ENCODE results near the gene UTP18. TPM values are rescaled to one million over a fixed set of nuclear protein-coding genes. Genes with fewer than 3 reads are reported as not detected.
A peak's percentile ranks its signal among the peaks of the same experiment; 100 is the strongest.

UTP18 gene
- total RNA-seq, 1 donor from 2014 or later = 6.8 TPM

DNA sequence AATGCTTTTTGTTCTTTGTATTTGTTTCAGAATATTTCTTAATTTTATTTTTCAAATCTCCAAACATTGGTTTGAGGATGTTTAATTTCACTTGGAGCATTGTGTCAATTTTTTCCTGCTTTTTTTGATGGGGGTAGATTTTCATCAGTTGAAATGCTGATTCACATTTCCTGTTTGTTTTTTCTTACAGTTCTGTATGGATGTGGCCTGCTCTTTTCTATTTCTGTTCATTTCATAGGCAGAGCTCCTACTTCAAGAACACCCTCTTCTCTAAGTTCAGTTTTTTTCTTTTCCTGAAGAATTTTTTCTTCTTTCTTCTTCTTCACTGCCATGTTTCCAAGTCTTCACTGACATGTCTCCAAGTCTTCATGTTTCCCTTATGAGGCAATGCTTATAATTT lies 9.3 kb upstream of the UTP18 start:
- H3K27ac ChIP-seq (replicated peaks) = no peak overlapping the region
- DNase-seq = no peak
- H3K27me3 ChIP-seq (ENCODE audit: low read depth) = no peaks in the 10 kb centered on the region
- TF ChIP-seq, protein P1, sequence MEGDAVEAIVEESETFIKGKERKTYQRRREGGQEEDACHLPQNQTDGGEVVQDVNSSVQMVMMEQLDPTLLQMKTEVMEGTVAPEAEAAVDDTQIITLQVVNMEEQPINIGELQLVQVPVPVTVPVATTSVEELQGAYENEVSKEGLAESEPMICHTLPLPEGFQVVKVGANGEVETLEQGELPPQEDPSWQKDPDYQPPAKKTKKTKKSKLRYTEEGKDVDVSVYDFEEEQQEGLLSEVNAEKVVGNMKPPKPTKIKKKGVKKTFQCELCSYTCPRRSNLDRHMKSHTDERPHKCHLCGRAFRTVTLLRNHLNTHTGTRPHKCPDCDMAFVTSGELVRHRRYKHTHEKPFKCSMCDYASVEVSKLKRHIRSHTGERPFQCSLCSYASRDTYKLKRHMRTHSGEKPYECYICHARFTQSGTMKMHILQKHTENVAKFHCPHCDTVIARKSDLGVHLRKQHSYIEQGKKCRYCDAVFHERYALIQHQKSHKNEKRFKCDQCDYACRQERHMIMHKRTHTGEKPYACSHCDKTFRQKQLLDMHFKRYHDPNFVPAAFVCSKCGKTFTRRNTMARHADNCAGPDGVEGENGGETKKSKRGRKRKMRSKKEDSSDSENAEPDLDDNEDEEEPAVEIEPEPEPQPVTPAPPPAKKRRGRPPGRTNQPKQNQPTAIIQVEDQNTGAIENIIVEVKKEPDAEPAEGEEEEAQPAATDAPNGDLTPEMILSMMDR (IDR thresholded peaks at IDR 0.05; ENCODE audit: borderline replicate concordance) = no peak
- intact Hi-C loops (cut with micrococcal nuclease) = no loop called here
- peaks cover 32% of the 10 kb centered on the region for H3K36me3 ChIP-seq
- H3K4me1 ChIP-seq = peaks cover 16% of the 10 kb centered on the region
- H3K9me3 ChIP-seq (replicated peaks) = no peaks in the 10 kb centered on the region
- no peak overlapping the region for H3K4me3 ChIP-seq

DNA sequence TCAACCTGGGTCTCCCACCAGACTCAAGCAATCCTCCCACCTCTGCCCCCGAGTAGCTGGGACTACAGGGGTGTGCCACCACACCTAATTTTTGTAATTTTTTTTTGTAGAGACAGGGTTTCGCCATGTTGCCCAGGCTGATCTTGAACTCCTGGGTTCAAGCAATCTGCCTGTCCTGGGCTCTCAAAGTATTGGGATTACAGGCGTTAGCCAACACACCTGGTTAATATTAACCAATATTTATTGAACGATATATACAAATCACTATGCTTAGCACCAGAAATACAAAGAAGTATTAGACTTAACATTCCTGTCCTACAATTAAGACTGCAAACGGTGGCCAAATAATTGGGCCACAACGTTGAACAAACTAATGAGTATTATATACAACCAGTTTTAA lies 4.7 kb upstream of the UTP18 start:
- Histone ChIP-seq H3K4me3 (no peak overlapping the region), H3K36me3 (peaks cover 34% of the 10 kb centered on the region), H3K4me1 (peaks cover 57% of the 10 kb centered on the region), H3K9me3 (replicated peaks) (no peaks in the 10 kb centered on the region), H3K27ac (replicated peaks) (no peak overlapping the region), H3K27me3 (ENCODE audit: low read depth) (no peaks in the 10 kb centered on the region)
- intact Hi-C loops (cut with micrococcal nuclease) = no loop called here
- DNase-seq = no peak
- TF ChIP-seq, protein P1 (IDR thresholded peaks at IDR 0.05; ENCODE audit: borderline replicate concordance) = no peak

DNA sequence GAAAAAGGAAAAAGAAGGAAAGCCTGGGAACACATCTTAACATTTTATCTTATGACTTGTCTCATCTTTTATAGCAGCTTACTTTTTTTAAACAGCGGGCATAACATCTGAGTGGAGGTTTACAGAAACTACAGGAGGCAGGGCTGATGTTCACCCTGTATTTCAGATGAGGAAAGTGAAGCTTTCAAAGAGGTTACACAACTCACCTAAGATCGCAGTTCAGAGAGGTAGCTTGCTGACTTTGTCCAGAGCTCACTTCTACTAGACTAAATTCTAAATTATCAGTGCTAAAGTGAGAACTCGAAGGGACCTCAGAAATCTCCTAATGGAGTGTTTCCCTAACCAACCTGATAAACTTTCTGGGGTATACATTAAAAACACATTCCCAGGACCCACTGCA lies 4.2 kb upstream of the UTP18 start:
- no peaks in the 10 kb centered on the region for H3K9me3 ChIP-seq (replicated peaks)
- H3K36me3 ChIP-seq = peaks cover 31% of the 10 kb centered on the region
- H3K4me3 ChIP-seq = no peak overlapping the region
- H3K4me1 ChIP-seq = peaks cover 62% of the 10 kb centered on the region
- TF ChIP-seq, protein P1 (IDR thresholded peaks at IDR 0.05; ENCODE audit: borderline replicate concordance) = no peak
- intact Hi-C loops (cut with micrococcal nuclease) = no loop called here
- DNase-seq = no peak
- no peak overlapping the region for H3K27ac ChIP-seq (replicated peaks)
- H3K27me3 ChIP-seq (ENCODE audit: low read depth) = no peaks in the 10 kb centered on the region

- H3K4me3 ChIP-seq = no peak overlapping the region
- no peaks in the 10 kb centered on the region for H3K9me3 ChIP-seq (replicated peaks)
- H3K36me3 ChIP-seq = peaks cover 19% of the 10 kb centered on the region
- intact Hi-C loops (cut with micrococcal nuclease) = no loop called here
- H3K4me1 ChIP-seq = peaks cover 75% of the 10 kb centered on the region
- no peak for DNase-seq
- H3K27ac ChIP-seq (replicated peaks) = no peak overlapping the region
- no peaks in the 10 kb centered on the region for H3K27me3 ChIP-seq (ENCODE audit: low read depth)
- TF ChIP-seq, protein P1 (IDR thresholded peaks at IDR 0.05; ENCODE audit: borderline replicate concordance) = no peak
These were observed 2.9 kb upstream of the UTP18 start for GRCh38 chr17:51257150-51258081.

- intact Hi-C loops (cut with micrococcal nuclease) = no loop called here
- TF ChIP-seq, protein P1 (IDR thresholded peaks at IDR 0.05; ENCODE audit: borderline replicate concordance) = no peak
- H3K27ac ChIP-seq (replicated peaks) = peak overlapping the region; percentile 98
- peak overlapping the region; percentile 88 for H3K4me3 ChIP-seq
- H3K4me1 ChIP-seq = peaks cover 86% of the 10 kb centered on the region
- H3K9me3 ChIP-seq (replicated peaks) = no peaks in the 10 kb centered on the region
- peaks cover 23% of the 10 kb centered on the region for H3K36me3 ChIP-seq
- no peaks in the 10 kb centered on the region for H3K27me3 ChIP-seq (ENCODE audit: low read depth)
- DNase-seq = no peak
These were observed 1.4 kb upstream of the UTP18 start for GRCh38 chr17:51258756-51259563.

Measured in left ventricle myocardium inferior (tissue), 1 donor.